ENCODE data around the gene DOK7. TPM values are rescaled to one million over a fixed set of nuclear protein-coding genes. Genes with fewer than 3 reads are reported as not detected.
"Not testable (repeated sequence)": the region's sequence is repeated elsewhere in the genome, so short reads cannot be mapped to it uniquely, and the experiment has no call there.

DOK7 gene
- total RNA-seq, 4 donors from 2014 or later = 0.26 to 0.45 TPM; not detected in 2

GRCh38 chr4:3533423-3533820 is 70.3 kb downstream of the DOK7 start:
- H3K36me3 ChIP-seq = peaks cover 0 to 17% (median 2%) of the 10 kb centered on the region in 3 donors
- H3K9me3 ChIP-seq = no peaks in the 10 kb centered on the region
- TF ChIP-seq CTCF (IDR thresholded peaks at IDR 0.05) = no peak
- TF ChIP-seq POLR2A (IDR thresholded peaks at IDR 0.05) = no peak
- H3K27ac ChIP-seq = no peak overlapping the region
- DNase-seq = no peak
- H3K4me3 ChIP-seq = no peak overlapping the region
- WGBS, 2 donors = 92% methylated on average over 6 to 7 of the region's 7 CpGs
- H3K4me1 ChIP-seq = peaks cover 20 to 43% (median 27%) of the 10 kb centered on the region in 3 donors
- intact Hi-C loops (cut with DNase I) = no loop called here
- no peaks in the 10 kb centered on the region for H3K27me3 ChIP-seq

- H3K4me1 ChIP-seq = peaks cover 8 to 20% (median 14%) of the 10 kb centered on the region in 3 donors
- DNase-seq; H3K27me3 ChIP-seq; H3K36me3 ChIP-seq; H3K27ac ChIP-seq; H3K4me3 ChIP-seq; H3K9me3 ChIP-seq; intact Hi-C loops (cut with DNase I): not testable (repeated sequence)
- WGBS, 2 donors = 84 to 90% methylated on average over 7 to 9 of the region's 10 CpGs
Observed at GRCh38 chr4:3535812-3536211, 72.7 kb downstream of the DOK7 start.

GRCh38 chr4:3538906-3539305 is 75.8 kb downstream of the DOK7 start:
- H3K4me1 ChIP-seq; H3K27ac ChIP-seq; H3K4me3 ChIP-seq; H3K36me3 ChIP-seq; DNase-seq; H3K27me3 ChIP-seq; intact Hi-C loops (cut with DNase I); H3K9me3 ChIP-seq: not testable (repeated sequence)
- WGBS, 2 donors = no CpG with 5 or more reads among the region's 23 CpGs

GRCh38 chr4:3543415-3543814 is 80.3 kb downstream of the DOK7 start:
- H3K27me3 ChIP-seq; H3K9me3 ChIP-seq; H3K4me3 ChIP-seq; H3K36me3 ChIP-seq; intact Hi-C loops (cut with DNase I); H3K4me1 ChIP-seq; H3K27ac ChIP-seq; DNase-seq: not testable (repeated sequence)
- 78 to 89% methylated on average over 6 of the region's 8 CpGs for WGBS, 2 donors

Other genes with a start within 250 kb of the DOK7 start
- gene MSANTD1, start 214.1 kb upstream of the DOK7 start, total RNA-seq = under 1 TPM in 3 of 4 donors, not detected in 1; 0.15 to 0.95 (median 0.18) TPM
- 10 to 100 TPM; 39.0 to 74.7 (median 69.9) TPM for gene RGS12, start 170.3 kb upstream of the DOK7 start, total RNA-seq
- under 1 TPM in 1 of 4 donors, not detected in 3; 0.38 TPM for gene HGFAC, start 21.3 kb upstream of the DOK7 start, total RNA-seq
- gene LRPAP1, start 69.1 kb downstream of the DOK7 start, total RNA-seq = 100 to 1,000 TPM in 3 of 4 donors, 10 to 100 TPM in 1; 76.6 to 166 (median 126) TPM